IgD-negative memory B cell (primary cell): Measurements from ENCODE around the gene BORCS6. TPM values are rescaled to one million over a fixed set of nuclear protein-coding genes. Genes with fewer than 3 reads are reported as not detected.

Source experiments
- H3K27ac Mint-ChIP-seq, 3 donors: one replicate each; pipeline ENCODE4 v1.8.0; 2020 to 2022; ENCODE audit warnings: mild to moderate bottlenecking in 3 of 3, mixed read lengths in 3 of 3, moderate library complexity in 1 of 3
- H3K27me3 Mint-ChIP-seq: one replicate; pipeline ENCODE4 v1.8.0; 2021; ENCODE audit warnings: mixed read lengths
- H3K36me3 Mint-ChIP-seq: one replicate; pipeline ENCODE4 v1.8.0; 2020; ENCODE audit warnings: mild to moderate bottlenecking, mixed read lengths
- H3K4me1 Mint-ChIP-seq, 3 donors: one replicate each; pipeline ENCODE4 v1.8.0; 2020 to 2022; ENCODE audit warnings: mixed read lengths in 3 of 3, mild to moderate bottlenecking in 1 of 3
- H3K4me3 Mint-ChIP-seq, 4 donors: one replicate each; pipeline ENCODE4 v1.8.0; 2020 to 2022; ENCODE audit warnings: mild to moderate bottlenecking in 4 of 4, mixed read lengths in 4 of 4, moderate library complexity in 3 of 4
- H3K9me3 Mint-ChIP-seq, 3 donors: one replicate each; pipeline ENCODE4 v1.8.0; 2020 to 2021; ENCODE audit warnings: mixed read lengths in 3 of 3, mild to moderate bottlenecking in 1 of 3
- polyA plus RNA-seq: library from polyadenylated mRNA; unstranded; fragments of 300-500 nt; fragmentation: Illumina TruSeq; gene quantifications from one replicate; pipeline ENCODE4 v1.2.3, GENCODE V29; 2021

The BORCS6 gene
- polyA plus RNA-seq, 1 donor from 2014 or later = 30.0 TPM

GRCh38 chr17:8138672-8139371, 51.2 kb downstream of the BORCS6 start:
- Mint-ChIP-seq H3K4me3 (no peak overlapping the region), H3K36me3 (no peaks in the 10 kb centered on the region), H3K27ac (no peak overlapping the region), H3K27me3 (no peaks in the 10 kb centered on the region), H3K9me3 (no peaks in the 10 kb centered on the region), H3K4me1 (peaks cover 0 to 4% (median 0%) of the 10 kb centered on the region in 3 donors)

DNA sequence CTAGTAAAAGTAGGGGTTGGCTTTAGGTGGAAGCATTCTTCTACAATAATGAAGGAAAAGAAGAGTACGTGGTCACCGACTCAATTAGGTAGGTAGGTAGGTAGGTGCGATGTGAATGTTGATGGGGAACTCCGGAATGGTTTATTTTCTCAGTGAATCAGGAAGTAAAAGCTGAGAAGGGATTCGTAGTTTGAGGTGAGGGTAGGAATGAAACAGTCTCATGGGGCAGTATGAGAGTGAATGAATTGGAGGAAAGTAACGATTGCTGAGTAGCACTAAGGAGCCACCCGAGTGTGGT, 51.7 kb downstream of the BORCS6 start:
- H3K27ac Mint-ChIP-seq = no peak overlapping the region
- no peaks in the 10 kb centered on the region for H3K9me3 Mint-ChIP-seq
- H3K36me3 Mint-ChIP-seq = no peaks in the 10 kb centered on the region
- peaks cover 0 to 4% (median 0%) of the 10 kb centered on the region in 3 donors for H3K4me1 Mint-ChIP-seq
- H3K27me3 Mint-ChIP-seq = no peaks in the 10 kb centered on the region
- no peak overlapping the region for H3K4me3 Mint-ChIP-seq

Other genes with a start within 250 kb of the BORCS6 start
- 0.18 TPM for gene GUCY2D, start 187.6 kb downstream of the BORCS6 start, polyA plus RNA-seq
- gene ALOX15B, start 151.1 kb downstream of the BORCS6 start, polyA plus RNA-seq = not detected
- 0.41 TPM for gene ALOX12B, start 102.5 kb downstream of the BORCS6 start, polyA plus RNA-seq
- gene ALOXE3, start 71.7 kb downstream of the BORCS6 start, polyA plus RNA-seq = not detected
- gene HES7, start 66.1 kb downstream of the BORCS6 start, polyA plus RNA-seq = not detected
- 12.6 TPM for gene PER1, start 37.8 kb downstream of the BORCS6 start, polyA plus RNA-seq
- 83.7 TPM for gene VAMP2, start 27.2 kb downstream of the BORCS6 start, polyA plus RNA-seq
- 35.2 TPM for gene TMEM107, start 13.8 kb downstream of the BORCS6 start, polyA plus RNA-seq
- 0.34 TPM for gene AURKB, start 20.4 kb upstream of the BORCS6 start, polyA plus RNA-seq
- gene CTC1, start 57.9 kb upstream of the BORCS6 start, polyA plus RNA-seq = 35.1 TPM
- 15.5 TPM for gene PFAS, start 59.1 kb upstream of the BORCS6 start, polyA plus RNA-seq
- 67.4 TPM for gene RANGRF, start 98.5 kb upstream of the BORCS6 start, polyA plus RNA-seq
- gene SLC25A35, start 105.2 kb upstream of the BORCS6 start, polyA plus RNA-seq = 1.7 TPM
- gene ARHGEF15, start 120.1 kb upstream of the BORCS6 start, polyA plus RNA-seq = not detected
- gene ODF4, start 149.7 kb upstream of the BORCS6 start, polyA plus RNA-seq = not detected
- gene RPL26, start 193.0 kb upstream of the BORCS6 start, polyA plus RNA-seq = 1,664 TPM
- gene RNF222, start 207.6 kb upstream of the BORCS6 start, polyA plus RNA-seq = 0.08 TPM
- gene NDEL1, start 245.7 kb upstream of the BORCS6 start, polyA plus RNA-seq = 52.3 TPM